SJSA1 (cell line): ENCODE results near the gene UNC13B. TPM values are rescaled to one million over a fixed set of nuclear protein-coding genes. Genes with fewer than 3 reads are reported as not detected.

Source experiments
- DNase-seq, 2 experiments: peaks; one replicate each; pipeline ENCODE4 v3.0.0-alpha.2; 2015 to 2020; ENCODE audit warnings: low spot score in 2 of 2, low read depth in 1 of 2
- H3K27ac ChIP-seq: fragments of 250-450 bp; sonication (Bioruptor Pico); 2 replicates; pipeline ENCODE4 v1.5.1; 2020; ENCODE audit warnings: mild to moderate bottlenecking, moderate library complexity
- H3K27me3 ChIP-seq: fragments of 250-450 bp; sonication (Bioruptor Pico); replicated peaks from 2 replicates; pipeline ENCODE4 v1.5.1; 2020; ENCODE audit warnings: mild to moderate bottlenecking, moderate library complexity
- H3K36me3 ChIP-seq: fragments of 250-450 bp; sonication (Bioruptor Pico); 2 replicates; pipeline ENCODE4 v1.5.1; 2020; ENCODE audit warnings: mild to moderate bottlenecking
- H3K4me1 ChIP-seq: fragments of 250-450 bp; sonication (Bioruptor Pico); replicated peaks from 2 replicates; pipeline ENCODE4 v1.6.1; 2021; ENCODE audit warnings: mild to moderate bottlenecking
- H3K4me3 ChIP-seq: fragments of 250-450 bp; sonication (Bioruptor Pico); 2 replicates; pipeline ENCODE4 v1.5.1; 2020; ENCODE audit warnings: mild to moderate bottlenecking
- H3K9me3 ChIP-seq: fragments of 250-450 bp; sonication (Bioruptor Pico); replicated peaks from 2 replicates; pipeline ENCODE4 v1.5.1; 2020; ENCODE audit warnings: mild to moderate bottlenecking
- total RNA-seq: library from RNA; depleted of rRNA; stranded (reverse); fragments of >200 nt; shearing (Covaris generic); gene quantifications from 2 replicates; pipeline ENCODE4 v1.2.3, GENCODE V29; 2014

UNC13B gene
- total RNA-seq, 1 experiment from 2014 or later: 1.6 TPM

GRCh38 chr9:35258660-35259474 lies 97.1 kb downstream of the UNC13B start:
- Histone ChIP-seq H3K27ac (no peak overlapping the region), H3K36me3 (no peaks in the 10 kb centered on the region), H3K4me1 (no peaks in the 10 kb centered on the region), H3K9me3 (no peaks in the 10 kb centered on the region), H3K27me3 (no peaks in the 10 kb centered on the region), H3K4me3 (no peak overlapping the region)
- peak; percentile 23 to 44 for DNase-seq

GRCh38 chr9:35260186-35260585 lies 98.4 kb downstream of the UNC13B start:
- Histone ChIP-seq H3K4me3 (no peak overlapping the region), H3K9me3 (no peaks in the 10 kb centered on the region), H3K27me3 (no peaks in the 10 kb centered on the region), H3K27ac (no peak overlapping the region), H3K4me1 (no peaks in the 10 kb centered on the region), H3K36me3 (no peaks in the 10 kb centered on the region)
- DNase-seq: no peak

DNA sequence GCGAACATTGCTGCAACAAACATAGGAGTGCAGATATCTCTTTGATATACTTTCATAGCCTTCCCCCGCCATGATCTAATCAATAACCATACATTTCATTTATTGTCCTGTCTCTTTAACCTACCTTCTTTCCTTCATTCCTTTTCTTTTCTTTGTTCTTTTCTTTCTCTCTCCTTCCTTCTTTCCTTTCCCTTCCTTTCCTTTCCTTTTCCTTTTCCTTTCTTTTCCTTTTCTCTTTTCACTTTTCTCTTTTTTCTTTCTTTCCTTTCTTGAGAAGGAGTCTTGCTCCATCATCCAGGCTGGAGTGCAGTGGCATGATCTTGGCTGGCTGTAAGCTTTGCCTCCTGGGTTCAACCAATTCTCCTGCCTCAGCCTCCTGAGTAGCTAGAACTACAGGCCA lies 100.3 kb downstream of the UNC13B start:
- no peaks in the 10 kb centered on the region for H3K9me3 ChIP-seq
- no peaks in the 10 kb centered on the region for H3K27me3 ChIP-seq
- H3K4me3 ChIP-seq: no peak overlapping the region
- no peak overlapping the region for H3K27ac ChIP-seq
- DNase-seq: no peak
- H3K4me1 ChIP-seq: no peaks in the 10 kb centered on the region
- H3K36me3 ChIP-seq: no peaks in the 10 kb centered on the region

DNA sequence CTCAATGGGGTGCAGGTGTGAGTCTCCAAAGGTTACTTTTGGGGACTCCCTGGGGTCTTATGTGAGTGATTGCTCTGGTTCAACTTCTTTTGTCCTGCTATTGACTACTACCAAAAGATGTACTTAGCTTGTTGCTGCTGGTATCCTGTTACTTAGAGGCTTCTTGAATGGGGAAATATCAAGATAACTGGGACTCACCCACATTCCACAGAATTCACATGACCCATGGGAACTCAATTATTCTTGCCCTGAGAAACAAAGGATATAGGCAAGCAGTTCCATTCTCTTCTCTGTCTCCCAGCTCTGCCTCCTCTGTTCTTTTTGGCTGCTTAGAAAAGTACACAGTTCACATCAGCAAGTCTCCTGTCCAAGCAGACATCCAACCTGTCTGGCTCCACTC lies 105.9 kb downstream of the UNC13B start:
- H3K9me3 ChIP-seq: no peaks in the 10 kb centered on the region
- no peaks in the 10 kb centered on the region for H3K27me3 ChIP-seq
- no peak for DNase-seq
- no peaks in the 10 kb centered on the region for H3K36me3 ChIP-seq
- no peak overlapping the region for H3K27ac ChIP-seq
- H3K4me1 ChIP-seq: no peaks in the 10 kb centered on the region
- no peak overlapping the region for H3K4me3 ChIP-seq

DNA sequence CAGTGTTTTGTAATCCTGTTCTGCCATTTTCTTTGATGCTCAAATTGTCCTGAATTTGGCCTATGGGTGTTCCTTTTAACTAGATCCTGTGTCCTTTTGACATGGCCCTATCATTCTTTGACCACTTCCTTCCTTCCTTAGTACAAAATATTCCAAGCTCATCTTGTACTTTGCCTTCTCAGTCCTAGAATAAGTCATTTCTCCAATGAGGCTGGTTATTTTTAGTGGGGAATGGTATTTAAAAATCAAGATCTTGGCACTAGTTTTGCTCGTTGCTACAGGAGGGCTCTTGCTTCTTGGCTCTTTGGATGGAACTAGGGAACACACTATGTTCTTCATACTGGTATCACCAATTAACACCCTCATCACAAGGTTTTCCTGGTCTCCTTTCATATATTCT lies 108.1 kb downstream of the UNC13B start:
- no peak for DNase-seq
- H3K4me1 ChIP-seq: 0 out of 2 replicates have a peak, but pooled peaks cover 2% of the 10 kb centered on the region
- no peak overlapping the region for H3K27ac ChIP-seq
- no peak overlapping the region for H3K4me3 ChIP-seq
- H3K36me3 ChIP-seq: no peaks in the 10 kb centered on the region
- H3K9me3 ChIP-seq: no peaks in the 10 kb centered on the region
- H3K27me3 ChIP-seq: no peaks in the 10 kb centered on the region

DNA sequence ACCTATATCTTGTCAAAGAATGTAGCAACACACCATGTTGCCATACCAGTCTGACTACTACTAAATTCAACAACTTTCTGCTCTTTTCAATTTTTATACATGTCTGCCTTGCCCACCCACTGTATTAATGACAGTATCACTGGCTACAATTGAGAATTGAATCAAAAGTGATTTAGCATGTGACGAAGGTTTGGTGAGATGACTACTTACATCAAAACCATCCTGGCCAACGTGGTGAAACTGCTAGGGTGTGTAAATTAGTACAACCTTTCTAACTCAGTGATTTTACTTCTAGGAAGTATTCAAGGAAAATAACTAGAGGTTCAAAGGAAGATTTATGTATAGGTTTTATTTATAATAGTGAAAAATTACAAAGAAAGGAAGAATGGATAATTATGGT lies 109.8 kb downstream of the UNC13B start:
- no peaks in the 10 kb centered on the region for H3K27me3 ChIP-seq
- no peak overlapping the region for H3K27ac ChIP-seq
- H3K36me3 ChIP-seq: no peaks in the 10 kb centered on the region
- H3K4me3 ChIP-seq: no peak overlapping the region
- 0 out of 2 replicates have a peak, but pooled peaks cover 2% of the 10 kb centered on the region for H3K4me1 ChIP-seq
- DNase-seq: no peak
- H3K9me3 ChIP-seq: no peaks in the 10 kb centered on the region

DNA sequence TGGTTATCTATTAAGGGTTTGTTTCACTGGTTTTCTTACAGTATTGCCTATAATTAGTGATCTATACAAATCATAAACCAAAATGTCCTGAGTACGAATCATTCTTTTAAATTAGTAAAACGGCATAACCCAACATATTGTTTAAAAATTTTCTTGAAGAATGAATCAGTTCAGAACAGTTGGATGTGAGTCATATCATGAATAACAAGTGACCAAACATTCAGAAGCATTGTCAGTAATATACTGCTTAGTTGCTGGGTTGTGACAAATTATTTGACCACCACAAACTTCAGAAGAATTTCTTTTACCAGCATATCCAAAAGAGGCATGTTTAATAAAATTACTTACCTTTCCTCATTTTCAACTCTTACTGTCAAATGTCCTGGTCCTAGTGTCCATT lies 111.2 kb downstream of the UNC13B start:
- peaks cover 8% of the 10 kb centered on the region for H3K4me1 ChIP-seq
- H3K9me3 ChIP-seq: no peaks in the 10 kb centered on the region
- H3K27ac ChIP-seq: no peak overlapping the region
- H3K36me3 ChIP-seq: no peaks in the 10 kb centered on the region
- H3K27me3 ChIP-seq: no peaks in the 10 kb centered on the region
- no peak for DNase-seq
- H3K4me3 ChIP-seq: no peak overlapping the region

GRCh38 chr9:35273591-35273990 lies 111.8 kb downstream of the UNC13B start:
- Histone ChIP-seq H3K36me3 (no peaks in the 10 kb centered on the region), H3K27ac (no peak overlapping the region), H3K9me3 (no peaks in the 10 kb centered on the region), H3K4me1 (peaks cover 10% of the 10 kb centered on the region), H3K4me3 (no peak overlapping the region), H3K27me3 (no peaks in the 10 kb centered on the region)
- no peak for DNase-seq

DNA sequence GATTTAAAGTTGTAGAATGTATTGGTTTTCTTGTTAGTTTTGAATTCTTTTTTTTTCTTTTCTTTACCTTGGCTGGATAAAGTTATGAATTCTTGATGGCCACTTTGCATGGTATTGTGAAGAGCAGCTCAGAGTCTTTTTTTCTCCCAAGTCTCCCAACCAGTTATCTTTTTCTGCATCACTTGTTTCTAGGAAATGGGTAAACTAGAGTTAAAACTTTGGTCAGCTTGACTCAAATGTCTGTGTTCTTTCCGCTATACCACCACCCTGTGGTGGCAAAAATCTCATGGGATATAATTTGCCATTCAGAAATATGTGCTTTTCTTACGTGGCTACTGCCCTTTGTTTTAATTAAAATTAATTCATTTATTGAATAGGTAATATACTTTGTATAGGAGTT lies 113.2 kb downstream of the UNC13B start:
- H3K4me3 ChIP-seq: no peak overlapping the region
- no peak overlapping the region for H3K27ac ChIP-seq
- H3K27me3 ChIP-seq: no peaks in the 10 kb centered on the region
- H3K9me3 ChIP-seq: no peaks in the 10 kb centered on the region
- H3K36me3 ChIP-seq: no peaks in the 10 kb centered on the region
- DNase-seq: no peak
- peaks cover 10% of the 10 kb centered on the region for H3K4me1 ChIP-seq

DNA sequence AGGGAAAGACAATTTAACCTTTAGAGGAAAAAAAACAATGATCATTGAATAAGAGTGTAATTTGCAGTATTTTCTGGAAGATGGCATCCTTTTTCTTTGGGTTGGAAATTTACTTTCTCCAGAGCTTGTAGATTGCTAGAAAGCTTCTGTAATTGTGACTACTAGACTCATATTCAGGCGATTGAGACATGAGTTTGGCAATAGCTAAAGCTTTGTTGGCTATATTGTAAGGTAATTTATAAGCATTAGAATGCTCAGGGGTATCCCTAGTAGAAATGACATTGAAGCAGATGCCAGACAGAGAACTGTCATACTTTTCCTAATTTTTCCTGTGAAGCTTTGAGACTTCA lies 115.3 kb downstream of the UNC13B start:
- H3K27ac ChIP-seq: no peak overlapping the region
- no peak for DNase-seq
- H3K36me3 ChIP-seq: no peaks in the 10 kb centered on the region
- H3K9me3 ChIP-seq: no peaks in the 10 kb centered on the region
- peaks cover 10% of the 10 kb centered on the region for H3K4me1 ChIP-seq
- H3K4me3 ChIP-seq: no peak overlapping the region
- H3K27me3 ChIP-seq: no peaks in the 10 kb centered on the region

DNA sequence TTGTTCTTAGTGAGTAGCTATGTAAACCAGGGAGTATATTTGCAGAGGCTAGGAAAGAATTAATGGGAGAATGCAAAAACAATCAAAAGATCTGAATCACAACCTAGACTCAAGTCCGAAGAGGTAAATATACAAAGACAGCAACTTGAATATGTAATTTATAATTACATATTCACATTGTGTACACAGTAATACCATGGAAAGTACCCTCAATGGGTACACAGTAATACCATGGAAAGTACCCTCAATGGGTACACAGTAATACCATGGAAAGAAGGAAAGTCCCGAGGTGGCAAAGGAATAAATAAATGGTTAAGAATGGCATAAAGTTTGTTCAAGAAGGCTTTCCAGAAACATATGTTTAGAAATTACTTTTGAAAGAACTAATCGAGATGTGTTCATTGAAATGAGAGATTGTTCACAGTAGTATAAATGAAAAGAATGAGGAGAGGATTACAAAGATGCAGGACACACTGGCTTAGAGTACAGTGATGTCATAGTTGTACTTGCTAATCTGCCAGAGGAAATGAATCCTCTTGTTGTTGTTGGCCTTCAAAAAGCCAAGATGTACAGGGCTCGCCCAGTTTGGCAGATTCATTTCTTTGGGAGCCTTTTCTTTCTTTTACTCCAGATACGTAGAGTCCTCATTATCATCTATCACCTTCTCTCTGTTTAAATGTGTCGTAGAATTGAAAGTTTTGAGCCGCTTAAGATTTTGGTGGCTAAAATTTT lies 116.0 kb downstream of the UNC13B start:
- Histone ChIP-seq H3K36me3 (no peaks in the 10 kb centered on the region), H3K4me3 (no peak overlapping the region), H3K9me3 (no peaks in the 10 kb centered on the region), H3K27me3 (no peaks in the 10 kb centered on the region), H3K4me1 (peaks cover 10% of the 10 kb centered on the region), H3K27ac (no peak overlapping the region)
- DNase-seq: no peak

DNA sequence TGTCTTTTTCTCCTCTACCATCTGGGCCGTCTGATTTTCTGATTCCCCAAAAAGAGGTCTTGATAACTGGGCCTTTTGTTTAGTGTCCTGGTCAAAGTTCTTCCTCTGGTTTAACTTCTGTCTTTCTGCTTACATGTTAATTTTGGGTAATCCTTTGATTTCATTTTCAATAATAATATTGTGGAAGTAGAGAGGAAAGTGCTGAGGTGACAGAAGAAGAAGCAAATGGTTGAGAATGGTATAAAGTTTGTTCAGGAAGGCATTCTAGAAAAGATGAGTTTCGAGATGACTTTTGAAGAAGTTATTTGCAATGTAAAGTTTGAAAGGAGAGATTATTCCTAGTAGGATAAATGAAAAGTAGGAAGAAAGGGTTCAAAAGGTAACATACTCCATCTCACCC lies 118.1 kb downstream of the UNC13B start:
- Histone ChIP-seq H3K9me3 (no peaks in the 10 kb centered on the region), H3K27ac (no peak overlapping the region), H3K4me3 (no peak overlapping the region), H3K4me1 (peaks cover 8% of the 10 kb centered on the region), H3K27me3 (no peaks in the 10 kb centered on the region), H3K36me3 (no peaks in the 10 kb centered on the region)
- no peak for DNase-seq

DNA sequence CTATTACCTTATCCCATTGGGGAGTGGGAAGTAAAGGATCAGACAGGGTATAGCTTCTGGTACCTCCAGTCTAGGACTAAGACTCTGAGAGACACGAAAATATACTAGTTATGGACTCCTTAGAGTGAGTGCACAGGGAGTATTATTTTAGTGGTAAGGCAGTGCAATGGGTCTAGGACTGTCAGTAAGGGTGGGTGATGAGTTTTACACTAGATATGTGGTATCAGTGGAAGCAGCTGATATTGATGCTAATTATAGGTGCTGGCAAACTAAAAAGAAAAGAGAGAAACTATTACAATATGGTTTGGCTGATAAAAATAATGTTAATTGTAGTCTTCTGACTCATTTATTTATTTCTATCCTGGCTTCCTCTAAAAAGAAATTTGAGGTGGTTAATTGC lies 118.6 kb downstream of the UNC13B start:
- no peak overlapping the region for H3K27ac ChIP-seq
- peaks cover 8% of the 10 kb centered on the region for H3K4me1 ChIP-seq
- DNase-seq: no peak
- H3K9me3 ChIP-seq: no peaks in the 10 kb centered on the region
- H3K4me3 ChIP-seq: no peak overlapping the region
- no peaks in the 10 kb centered on the region for H3K36me3 ChIP-seq
- H3K27me3 ChIP-seq: no peaks in the 10 kb centered on the region

DNA sequence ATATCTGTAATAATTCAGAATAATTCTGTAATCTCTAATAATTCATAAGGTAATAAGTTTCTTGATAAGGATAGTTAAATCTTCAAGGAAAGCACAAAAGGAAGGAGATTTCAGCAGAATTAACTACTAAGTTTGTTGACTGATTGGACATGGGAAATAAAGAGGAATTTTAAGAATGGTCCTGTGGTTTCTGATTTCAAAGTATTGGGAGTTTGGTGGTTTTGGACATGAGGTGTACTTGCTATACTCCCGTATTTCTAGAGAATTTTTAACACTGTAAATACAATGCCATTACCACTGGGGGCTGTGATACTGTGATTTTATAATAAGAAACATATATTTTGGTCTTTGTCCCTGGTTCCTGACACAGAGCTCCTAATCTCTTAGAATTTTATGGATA lies 123.9 kb downstream of the UNC13B start:
- no peaks in the 10 kb centered on the region for H3K27me3 ChIP-seq
- DNase-seq: no peak
- no peaks in the 10 kb centered on the region for H3K36me3 ChIP-seq

More for the DNA sequence above, 123.9 kb downstream of the UNC13B start:
- no peaks in the 10 kb centered on the region for H3K9me3 ChIP-seq
- H3K27ac ChIP-seq: no peak overlapping the region
- no peaks in the 10 kb centered on the region for H3K4me1 ChIP-seq
- H3K4me3 ChIP-seq: no peak overlapping the region
